WTC11 (cell line): Measurements from ENCODE around the gene CLPX. TPM values are rescaled to one million over a fixed set of nuclear protein-coding genes. Genes with fewer than 3 reads are reported as not detected.

Source experiments
- ATAC-seq: fragments of 200-7000 bp; cut with Tn5 transposase; 2 replicates; pipeline ENCODE4 v1.10.0; 2021; ENCODE audit warnings: mild to moderate bottlenecking, moderate library complexity
- CTCF ChIA-PET: fragments of 300-600 bp; sonication (Branson Sonifier 250); formaldehyde crosslinking; loops from one replicate; lab custom pipeline; 2021; ENCODE audit warnings: antibody characterized with exemption; lab: Charles Lee
- POLR2A ChIA-PET: fragments of 350-600 bp; sonication (Branson Sonifier 250); formaldehyde crosslinking; loops from one replicate; lab custom pipeline; 2021; ENCODE audit warnings: antibody characterized with exemption; lab: Charles Lee
- DNase-seq: peaks from one replicate; pipeline ENCODE4 v3.0.0; 2021; ENCODE audit warnings: low spot score
- H3K27ac Mint-ChIP-seq: 2 replicates; pipeline ENCODE4 v1.8.0; 2021; ENCODE audit warnings: mixed read lengths
- H3K27me3 Mint-ChIP-seq: 2 replicates; pipeline ENCODE4 v1.8.0; 2021; ENCODE audit warnings: low read depth, mild to moderate bottlenecking, moderate library complexity, mixed read lengths
- H3K36me3 Mint-ChIP-seq: 2 replicates; pipeline ENCODE4 v1.8.0; 2021; ENCODE audit warnings: mixed read lengths
- H3K4me1 Mint-ChIP-seq: 2 replicates; pipeline ENCODE4 v1.8.0; 2022; ENCODE audit warnings: mixed read lengths
- H3K4me3 Mint-ChIP-seq: 2 replicates; pipeline ENCODE4 v1.8.0; 2021; ENCODE audit warnings: mild to moderate bottlenecking, moderate library complexity, mixed read lengths
- H3K9me3 Mint-ChIP-seq: 2 replicates; pipeline ENCODE4 v1.8.0; 2021; ENCODE audit warnings: mixed read lengths
- CBFB ChIP-seq: sonication (generic); formaldehyde crosslinking; IDR thresholded peaks from 2 replicates; pipeline ENCODE4 v1.8.1; 2022; ENCODE audit warnings: mild to moderate bottlenecking, low read depth, missing genetic modification reagents
- CREM ChIP-seq: sonication (generic); formaldehyde crosslinking; IDR thresholded peaks from 2 replicates; pipeline ENCODE4 v1.8.1; 2022; ENCODE audit warnings: mild to moderate bottlenecking, missing genetic modification reagents, moderate library complexity
- FOXP1 ChIP-seq: sonication (generic); formaldehyde crosslinking; IDR thresholded peaks from 2 replicates; pipeline ENCODE4 v1.8.0; 2022; ENCODE audit warnings: missing genetic modification reagents, mild to moderate bottlenecking, moderate library complexity, borderline replicate concordance
- GTF2I ChIP-seq: fragments of 250-450 bp; sonication (Bioruptor Pico); conservative IDR thresholded peaks from 2 replicates; pipeline ENCODE4 v1.4.0; 2021; ENCODE audit warnings: mild to moderate bottlenecking
- IRF2 ChIP-seq: sonication (generic); formaldehyde crosslinking; IDR thresholded peaks from 2 replicates; pipeline ENCODE4 v1.8.0; 2022; ENCODE audit warnings: low read depth, missing genetic modification reagents, borderline replicate concordance
- MXD4 ChIP-seq: fragments of 250-450 bp; sonication (Bioruptor Pico); IDR thresholded peaks from 2 replicates; pipeline ENCODE4 v1.8.0; 2021; ENCODE audit warnings: mild to moderate bottlenecking, moderate library complexity, borderline replicate concordance
- SMAD3 ChIP-seq: sonication (generic); formaldehyde crosslinking; IDR thresholded peaks from 2 replicates; pipeline ENCODE4 v1.8.0; 2022; ENCODE audit warnings: missing genetic modification reagents, mild to moderate bottlenecking, borderline replicate concordance
- SOX15 ChIP-seq: fragments of 250-450 bp; sonication (Bioruptor Pico); IDR thresholded peaks from 2 replicates; pipeline ENCODE4 v1.9.0; 2021; ENCODE audit warnings: mild to moderate bottlenecking
- TEAD4 ChIP-seq: sonication (generic); formaldehyde crosslinking; IDR thresholded peaks from 2 replicates; pipeline ENCODE4 v1.8.0; 2022; ENCODE audit warnings: mild to moderate bottlenecking, missing genetic modification reagents
- ZNF219 ChIP-seq: sonication (generic); formaldehyde crosslinking; IDR thresholded peaks from 2 replicates; pipeline ENCODE4 v1.8.0; 2023; ENCODE audit warnings: missing genetic modification reagents, mild to moderate bottlenecking, borderline replicate concordance
- ZNF232 ChIP-seq: sonication (generic); formaldehyde crosslinking; IDR thresholded peaks from 2 replicates; pipeline ENCODE4 v1.8.0; 2022; ENCODE audit warnings: mild to moderate bottlenecking, missing genetic modification reagents
- ZNF317 ChIP-seq: sonication (generic); formaldehyde crosslinking; IDR thresholded peaks from 2 replicates; pipeline ENCODE4 v1.8.1; 2023; ENCODE audit warnings: low read depth, mild to moderate bottlenecking, moderate library complexity, missing genetic modification reagents, borderline replicate concordance
- ZNF396 ChIP-seq: fragments of 250-450 bp; sonication (Bioruptor Pico); IDR thresholded peaks from 2 replicates; pipeline ENCODE4 v1.8.0; 2021; ENCODE audit warnings: mild to moderate bottlenecking, moderate library complexity, borderline replicate concordance
- ZNF423 ChIP-seq: fragments of 250-450 bp; sonication (Bioruptor Pico); IDR thresholded peaks from 2 replicates; pipeline ENCODE4 v2.1.2; 2022; ENCODE audit warnings: mild to moderate bottlenecking, moderate library complexity
- ZNF671 ChIP-seq: fragments of 250-450 bp; sonication (Bioruptor Pico); IDR thresholded peaks from 2 replicates; pipeline ENCODE4 v1.8.0; 2021; ENCODE audit warnings: mild to moderate bottlenecking
- total RNA-seq: library from RNA; stranded (reverse); gene quantifications from 3 replicates; pipeline ENCODE4 v1.2.3, GENCODE V29; 2021
- TF ChIP-seq, protein P1 (sequence below): sonication (generic); formaldehyde crosslinking; IDR thresholded peaks from 2 replicates; pipeline ENCODE4 v1.8.1; 2023; ENCODE audit warnings: mild to moderate bottlenecking, missing genetic modification reagents, borderline replicate concordance
- TF ChIP-seq, protein P2 (sequence below): sonication (generic); formaldehyde crosslinking; IDR thresholded peaks from 2 replicates; pipeline ENCODE4 v1.8.0; 2022; ENCODE audit warnings: missing genetic modification reagents
- TF ChIP-seq, protein P3 (sequence below): fragments of 250-450 bp; sonication (Bioruptor Pico); IDR thresholded peaks from 2 replicates; pipeline ENCODE4 v1.9.0; 2021; ENCODE audit warnings: moderate library complexity, mild to moderate bottlenecking, inconsistent platforms, borderline replicate concordance

The CLPX gene
- total RNA-seq, 1 experiment from 2014 or later, result 68.7 TPM

DNA sequence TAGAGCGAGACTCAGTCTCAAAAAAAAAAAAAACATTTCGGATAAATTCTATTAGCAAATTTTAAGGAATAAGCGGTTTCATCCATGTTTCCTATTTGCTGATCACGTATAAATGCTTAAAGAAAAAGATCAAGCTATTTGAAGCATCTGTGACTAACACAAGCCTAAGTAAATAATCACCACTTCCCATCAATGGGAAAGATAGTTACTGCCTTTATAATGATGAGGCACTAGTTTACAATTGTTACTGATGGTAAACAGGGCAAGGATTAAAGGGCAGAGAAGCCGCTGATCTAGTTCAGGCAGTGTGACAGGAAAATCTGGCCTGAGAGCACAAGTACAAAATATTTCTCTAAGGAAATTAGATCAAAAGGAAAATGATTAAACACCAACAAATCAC, 13.7 kb downstream of the CLPX start (continued):
- TF ChIP-seq ZNF423 (no peak), CREM (CRISPR knock-in tag) (no peak), TEAD4 (CRISPR knock-in tag) (no peak), ZNF396 (CRISPR knock-in tag) (no peak), IRF2 (no peak), GTF2I (CRISPR knock-in tag) (no peak)
- TF ChIP-seq, protein P1, sequence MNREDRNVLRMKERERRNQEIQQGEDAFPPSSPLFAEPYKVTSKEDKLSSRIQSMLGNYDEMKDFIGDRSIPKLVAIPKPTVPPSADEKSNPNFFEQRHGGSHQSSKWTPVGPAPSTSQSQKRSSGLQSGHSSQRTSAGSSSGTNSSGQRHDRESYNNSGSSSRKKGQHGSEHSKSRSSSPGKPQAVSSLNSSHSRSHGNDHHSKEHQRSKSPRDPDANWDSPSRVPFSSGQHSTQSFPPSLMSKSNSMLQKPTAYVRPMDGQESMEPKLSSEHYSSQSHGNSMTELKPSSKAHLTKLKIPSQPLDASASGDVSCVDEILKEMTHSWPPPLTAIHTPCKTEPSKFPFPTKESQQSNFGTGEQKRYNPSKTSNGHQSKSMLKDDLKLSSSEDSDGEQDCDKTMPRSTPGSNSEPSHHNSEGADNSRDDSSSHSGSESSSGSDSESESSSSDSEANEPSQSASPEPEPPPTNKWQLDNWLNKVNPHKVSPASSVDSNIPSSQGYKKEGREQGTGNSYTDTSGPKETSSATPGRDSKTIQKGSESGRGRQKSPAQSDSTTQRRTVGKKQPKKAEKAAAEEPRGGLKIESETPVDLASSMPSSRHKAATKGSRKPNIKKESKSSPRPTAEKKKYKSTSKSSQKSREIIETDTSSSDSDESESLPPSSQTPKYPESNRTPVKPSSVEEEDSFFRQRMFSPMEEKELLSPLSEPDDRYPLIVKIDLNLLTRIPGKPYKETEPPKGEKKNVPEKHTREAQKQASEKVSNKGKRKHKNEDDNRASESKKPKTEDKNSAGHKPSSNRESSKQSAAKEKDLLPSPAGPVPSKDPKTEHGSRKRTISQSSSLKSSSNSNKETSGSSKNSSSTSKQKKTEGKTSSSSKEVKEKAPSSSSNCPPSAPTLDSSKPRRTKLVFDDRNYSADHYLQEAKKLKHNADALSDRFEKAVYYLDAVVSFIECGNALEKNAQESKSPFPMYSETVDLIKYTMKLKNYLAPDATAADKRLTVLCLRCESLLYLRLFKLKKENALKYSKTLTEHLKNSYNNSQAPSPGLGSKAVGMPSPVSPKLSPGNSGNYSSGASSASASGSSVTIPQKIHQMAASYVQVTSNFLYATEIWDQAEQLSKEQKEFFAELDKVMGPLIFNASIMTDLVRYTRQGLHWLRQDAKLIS, result no peak

DNA sequence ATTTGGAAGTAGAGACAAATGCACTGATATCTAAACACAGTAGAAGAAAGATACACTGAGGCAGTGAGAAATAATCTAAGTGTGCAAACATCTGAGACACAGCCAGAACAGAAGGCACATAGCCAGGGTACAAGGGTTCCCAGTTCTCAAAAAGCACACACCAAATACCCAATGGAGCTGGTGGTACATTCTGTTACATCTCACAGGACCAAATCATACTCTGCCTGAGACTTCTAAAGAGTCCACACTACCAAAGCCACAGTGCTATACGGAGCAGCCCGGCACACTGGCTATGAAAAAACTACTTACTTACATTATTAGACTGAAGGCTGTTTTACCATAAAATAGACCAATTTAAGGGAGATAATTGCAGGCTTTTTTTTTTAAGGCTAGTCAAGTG, 19.3 kb downstream of the CLPX start:
- Mint-ChIP-seq H3K27ac (no peak overlapping the region), H3K27me3 (no peaks in the 10 kb centered on the region), H3K4me3 (no peak overlapping the region), H3K4me1 (no peaks in the 10 kb centered on the region), H3K36me3 (peaks cover 20% of the 10 kb centered on the region), H3K9me3 (no peaks in the 10 kb centered on the region)
- DNase-seq, result no peak
- TF ChIP-seq CBFB, result no peak
- no peak for TF ChIP-seq ZNF317 (CRISPR knock-in tag)
- ChIA-PET POLR2A (no interaction called here), CTCF (no interaction called here)
- ATAC-seq, result no peak

DNA sequence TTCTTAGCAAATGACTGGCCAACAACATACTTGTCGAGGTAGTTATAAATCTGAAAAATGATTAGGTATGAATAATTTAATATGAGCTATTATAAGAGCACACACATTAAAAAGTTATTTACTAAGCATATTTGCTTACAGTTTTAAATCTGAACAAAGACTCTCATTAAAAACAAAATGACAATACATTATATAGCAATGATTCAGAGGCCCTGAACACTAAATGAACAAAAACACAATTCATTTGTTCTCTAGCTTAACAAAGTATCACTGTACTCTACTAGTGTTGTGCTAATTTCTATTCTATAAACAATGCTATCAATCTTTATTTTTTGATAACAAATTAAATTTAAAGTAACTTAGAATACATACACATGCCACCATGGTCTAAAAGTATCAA, 21.0 kb downstream of the CLPX start:
- no peak for ATAC-seq
- POLR2A ChIA-PET, result no interaction called here

More for the DNA sequence above, 21.0 kb downstream of the CLPX start:
- Mint-ChIP-seq H3K4me3 (no peak overlapping the region), H3K9me3 (no peaks in the 10 kb centered on the region), H3K4me1 (no peaks in the 10 kb centered on the region), H3K27ac (no peak overlapping the region), H3K36me3 (peaks cover 15% of the 10 kb centered on the region), H3K27me3 (no peaks in the 10 kb centered on the region)
- DNase-seq, result no peak
- TF ChIP-seq FOXP1 (CRISPR knock-in tag) (no peak), ZNF219 (CRISPR knock-in tag) (no peak), CBFB (no peak), ZNF232 (CRISPR knock-in tag) (no peak), SOX15 (CRISPR knock-in tag) (no peak), IRF2 (no peak), MXD4 (CRISPR knock-in tag) (no peak), ZNF671 (CRISPR knock-in tag) (no peak), SMAD3 (CRISPR knock-in tag) (no peak)
- TF ChIP-seq, protein P1, result no peak
- TF ChIP-seq, protein P2, sequence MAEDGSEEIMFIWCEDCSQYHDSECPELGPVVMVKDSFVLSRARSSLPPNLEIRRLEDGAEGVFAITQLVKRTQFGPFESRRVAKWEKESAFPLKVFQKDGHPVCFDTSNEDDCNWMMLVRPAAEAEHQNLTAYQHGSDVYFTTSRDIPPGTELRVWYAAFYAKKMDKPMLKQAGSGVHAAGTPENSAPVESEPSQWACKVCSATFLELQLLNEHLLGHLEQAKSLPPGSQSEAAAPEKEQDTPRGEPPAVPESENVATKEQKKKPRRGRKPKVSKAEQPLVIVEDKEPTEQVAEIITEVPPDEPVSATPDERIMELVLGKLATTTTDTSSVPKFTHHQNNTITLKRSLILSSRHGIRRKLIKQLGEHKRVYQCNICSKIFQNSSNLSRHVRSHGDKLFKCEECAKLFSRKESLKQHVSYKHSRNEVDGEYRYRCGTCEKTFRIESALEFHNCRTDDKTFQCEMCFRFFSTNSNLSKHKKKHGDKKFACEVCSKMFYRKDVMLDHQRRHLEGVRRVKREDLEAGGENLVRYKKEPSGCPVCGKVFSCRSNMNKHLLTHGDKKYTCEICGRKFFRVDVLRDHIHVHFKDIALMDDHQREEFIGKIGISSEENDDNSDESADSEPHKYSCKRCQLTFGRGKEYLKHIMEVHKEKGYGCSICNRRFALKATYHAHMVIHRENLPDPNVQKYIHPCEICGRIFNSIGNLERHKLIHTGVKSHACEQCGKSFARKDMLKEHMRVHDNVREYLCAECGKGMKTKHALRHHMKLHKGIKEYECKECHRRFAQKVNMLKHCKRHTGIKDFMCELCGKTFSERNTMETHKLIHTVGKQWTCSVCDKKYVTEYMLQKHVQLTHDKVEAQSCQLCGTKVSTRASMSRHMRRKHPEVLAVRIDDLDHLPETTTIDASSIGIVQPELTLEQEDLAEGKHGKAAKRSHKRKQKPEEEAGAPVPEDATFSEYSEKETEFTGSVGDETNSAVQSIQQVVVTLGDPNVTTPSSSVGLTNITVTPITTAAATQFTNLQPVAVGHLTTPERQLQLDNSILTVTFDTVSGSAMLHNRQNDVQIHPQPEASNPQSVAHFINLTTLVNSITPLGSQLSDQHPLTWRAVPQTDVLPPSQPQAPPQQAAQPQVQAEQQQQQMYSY (CRISPR knock-in tag), result no peak
- TF ChIP-seq, protein P3, sequence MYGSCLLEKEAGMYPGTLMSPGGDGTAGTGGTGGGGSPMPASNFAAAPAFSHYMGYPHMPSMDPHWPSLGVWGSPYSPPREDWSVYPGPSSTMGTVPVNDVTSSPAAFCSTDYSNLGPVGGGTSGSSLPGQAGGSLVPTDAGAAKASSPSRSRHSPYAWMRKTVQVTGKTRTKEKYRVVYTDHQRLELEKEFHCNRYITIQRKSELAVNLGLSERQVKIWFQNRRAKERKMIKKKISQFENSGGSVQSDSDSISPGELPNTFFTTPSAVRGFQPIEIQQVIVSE (CRISPR knock-in tag), result no peak
- CTCF ChIA-PET, result no interaction called here
